Psoas muscle (tissue), 8 donors: ENCODE data around the gene STXBP1. TPM values are rescaled to one million over a fixed set of nuclear protein-coding genes. Genes with fewer than 3 reads are reported as not detected.

Experiments
- ATAC-seq, 4 donors: fragments of 200-7000 bp; cut with Tn5 transposase; one replicate each; pipeline ENCODE4 v1.9.1; 2020; ENCODE audit warnings: moderate library complexity in 3 of 4, mild to moderate bottlenecking in 2 of 4
- DNase-seq, 2 donors: peaks; one replicate each; pipeline ENCODE4 v3.0.0-alpha.2; 2020
- H3K27ac ChIP-seq: fragments of 200-600 bp; one replicate; pipeline ENCODE4 v1.8.0; 2022
- H3K27me3 ChIP-seq, 3 donors: fragments of 200-600 bp in 1 of 3; one replicate each; pipeline versions ENCODE4 v1.6.1 to v1.8.0; 2013 to 2022; ENCODE audit warnings: low read length in 2 of 3, mild to moderate bottlenecking in 2 of 3, moderate library complexity in 1 of 3; ENCODE audit not compliant: insufficient read depth in 3 of 3
- H3K36me3 ChIP-seq, 2 donors: fragments of 200-600 bp in 1 of 2; one replicate each; pipeline versions ENCODE4 v1.6.1 to v1.8.0; 2013 to 2022; ENCODE audit warnings: low read depth in 1 of 2, mild to moderate bottlenecking in 1 of 2, moderate library complexity in 1 of 2; ENCODE audit not compliant: insufficient read depth in 1 of 2
- H3K4me1 ChIP-seq: fragments of 200-600 bp; one replicate; pipeline ENCODE4 v1.8.0; 2022
- H3K4me3 ChIP-seq: fragments of 200-600 bp; one replicate; pipeline ENCODE4 v1.8.0; 2022; ENCODE audit warnings: mild to moderate bottlenecking
- H3K9me3 ChIP-seq: fragments of 200-600 bp; one replicate; pipeline ENCODE4 v1.8.0; 2022
- CTCF ChIP-seq: fragments of 200-600 bp; IDR thresholded peaks from one replicate; pipeline ENCODE4 v1.8.0; 2022; ENCODE audit warnings: antibody characterized with exemption
- WGBS, 3 donors: extraction: QIAGEN DNeasy Blood & Tissue Kit; methylation state at CpG; one replicate each; pipeline versions ENCODE4 v1.1.6 to v1.1.7; 2013; 5-methylcytosine and 5-hydroxymethylcytosine counted together
- intact Hi-C, 2 donors: fragments of 100-400 bp; cut with DNase I; formaldehyde crosslinking; loops; one replicate each; pipeline versions ENCODE4 v1.11.0 to v1.14.2; 2022
- polyA plus RNA-seq, 3 donors: library from polyadenylated mRNA; stranded (reverse); fragments of 200-250 nt; gene quantifications; one replicate each; pipeline ENCODE4 v1.2.3, GENCODE V29; 2013
- total RNA-seq, 4 donors: library from RNA; stranded (reverse); fragmentation: NEBNext Ultra II Directional in 2 of 4; extraction: Animal tissue kit (Norgen Biotek cat#: 25700) in 2 of 4; gene quantifications; one replicate each; pipeline versions ENCODE4 v1.2.1 to v1.2.4, GENCODE V29; 2021 to 2023
- donor health status: healthy with polysubstance abuse.
- donor health status: DM: no; HTN: no; CAD: no; lungs with moderate emphysema.
- donor health status: Bipolar disorder and iron deficiency.
- donor health status: healthy.
- donor health status: DM: yes; HTN: yes; CAD: no.
- donor health status: DM: no; HTN: no; CAD: no.
- donor health status: DM: no; HTN: no; CAD: no.
- donor health status: DM: yes; HTN: yes; CAD: no.

Gene STXBP1
- total and polyA plus RNA-seq, 7 donors, result 2.8 to 12.3 (median 6.7) TPM

DNA sequence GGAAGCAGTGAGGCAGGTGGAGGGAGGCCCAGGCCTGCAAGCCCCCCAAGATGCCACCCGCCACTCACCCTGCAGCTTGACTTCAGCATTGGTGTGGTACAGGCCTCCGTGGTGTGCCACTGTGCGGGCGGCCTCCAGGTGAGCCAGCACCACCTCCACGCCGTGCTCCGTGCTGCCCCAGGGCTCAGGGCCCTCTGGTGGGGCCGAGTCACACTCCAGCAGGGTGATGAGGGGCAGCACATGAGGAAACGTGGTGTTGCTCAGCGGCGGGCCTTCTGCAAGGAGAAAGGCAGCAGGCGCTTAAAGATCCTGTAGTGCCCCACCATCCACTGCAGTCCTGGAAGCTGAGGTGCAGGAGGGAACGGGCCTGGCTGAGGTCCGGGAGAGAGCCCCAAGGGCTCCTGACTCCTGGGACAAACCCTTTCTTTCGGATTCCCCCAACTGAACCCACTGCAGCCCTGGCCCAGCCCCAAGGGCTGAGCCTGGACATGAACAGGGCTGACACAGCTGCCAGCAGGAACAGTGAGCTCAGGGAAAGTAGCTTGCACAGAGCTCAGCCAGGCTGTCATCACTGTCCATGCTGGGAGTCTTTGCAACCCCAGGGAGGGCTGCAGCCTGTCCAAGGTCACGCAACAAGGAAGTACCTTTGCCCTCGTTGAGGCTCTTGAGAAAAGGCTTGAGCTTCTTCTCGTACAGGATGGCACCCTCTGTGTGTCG, 127.7 kb downstream of the STXBP1 start:
- DNase-seq, result peak; percentile 51 to 82
- 72 to 82% (median 75%) methylated on average over 19 of the region's 19 CpGs for WGBS, 3 donors
- Histone ChIP-seq H3K4me3 (no peak overlapping the region), H3K36me3 (peaks cover 0 to 19% of the 10 kb centered on the region in 2 donors), H3K4me1 (peaks cover 12% of the 10 kb centered on the region), H3K27me3 (peaks cover 0 to 1% (median 0%) of the 10 kb centered on the region in 3 donors), H3K9me3 (no peaks in the 10 kb centered on the region), H3K27ac (peak overlapping the region; percentile 77)
- intact Hi-C loops, result loop anchor here (2.0 to 5.0 kb wide), 4 partner anchors 45 to 179 kb away; partner anchors contain the start of gene ST6GALNAC4 (in 1 of the 2)
- peak in 1 of 4 donors; percentile 1 for ATAC-seq
- TF ChIP-seq CTCF, result no peak

- WGBS, 3 donors, result 63 to 67% (median 63%) methylated on average over 38 of the region's 38 CpGs
- Histone ChIP-seq H3K4me3 (peak overlapping the region; percentile 54), H3K4me1 (peaks cover 8% of the 10 kb centered on the region), H3K27me3 (peaks cover 0 to 1% (median 0%) of the 10 kb centered on the region in 3 donors), H3K36me3 (peaks cover 0 to 19% of the 10 kb centered on the region in 2 donors), H3K27ac (peak overlapping the region; percentile 77), H3K9me3 (no peaks in the 10 kb centered on the region)
- DNase-seq, result peak; percentile 62 to 88
- ATAC-seq, result peak; percentile 34 to 67 (median 47)
- no peak for TF ChIP-seq CTCF
- intact Hi-C loops, result no loop called here
Observed at GRCh38 chr9:127741831-127742434, 129.9 kb downstream of the STXBP1 start.

Other genes starting within 250 kb of the STXBP1 start
- 10 to 100 TPM; 15.8 to 18.7 (median 16.3) TPM for gene SLC2A8, start 215.1 kb upstream of the STXBP1 start, total RNA-seq
- gene SLC2A8, start 215.1 kb upstream of the STXBP1 start, polyA plus RNA-seq, result 10 to 100 TPM; 13.2 to 20.3 (median 19.0) TPM
- 10 to 100 TPM in 2 of 4 donors, 1 to 10 TPM in 2; 4.4 to 10.7 (median 9.1) TPM for gene ZNF79, start 187.9 kb upstream of the STXBP1 start, total RNA-seq
- 1 to 10 TPM; 2.7 to 6.0 (median 2.8) TPM for gene ZNF79, start 187.9 kb upstream of the STXBP1 start, polyA plus RNA-seq
- gene RPL12, start 160.9 kb upstream of the STXBP1 start, total RNA-seq, result 1,000 to 10,000 TPM in 1 of 4 donors, 100 to 1,000 TPM in 3; 748 to 1,111 (median 831) TPM
- gene RPL12, start 160.9 kb upstream of the STXBP1 start, polyA plus RNA-seq, result 1,000 to 10,000 TPM; 1,171 to 2,317 (median 1,895) TPM
- 10 to 100 TPM in 3 of 4 donors, 1 to 10 TPM in 1; 8.3 to 17.7 (median 13.8) TPM for gene LRSAM1, start 160.8 kb upstream of the STXBP1 start, total RNA-seq
- 10 to 100 TPM; 11.1 to 17.1 (median 11.6) TPM for gene LRSAM1, start 160.8 kb upstream of the STXBP1 start, polyA plus RNA-seq
- gene CFAP157, start 94.7 kb downstream of the STXBP1 start, total RNA-seq, result under 1 TPM in 1 of 4 donors, not detected in 3; 0.10 TPM
- under 1 TPM; 0.18 to 0.34 (median 0.27) TPM for gene CFAP157, start 94.7 kb downstream of the STXBP1 start, polyA plus RNA-seq
- gene PTRH1, start 103.4 kb downstream of the STXBP1 start, total RNA-seq, result 10 to 100 TPM in 3 of 4 donors, 1 to 10 TPM in 1; 7.9 to 37.7 (median 13.3) TPM
- gene PTRH1, start 103.4 kb downstream of the STXBP1 start, polyA plus RNA-seq, result 10 to 100 TPM; 21.8 to 44.6 (median 36.2) TPM
- gene TTC16, start 103.8 kb downstream of the STXBP1 start, total RNA-seq, result under 1 TPM in 1 of 4 donors, not detected in 3; 0.10 TPM
- gene TTC16, start 103.8 kb downstream of the STXBP1 start, polyA plus RNA-seq, result under 1 TPM in 2 of 3 donors, not detected in 1; 0.01 to 0.03 TPM
- gene TOR2A, start 123.0 kb downstream of the STXBP1 start, total RNA-seq, result 1 to 10 TPM; 2.8 to 6.7 (median 4.0) TPM
- 1 to 10 TPM; 4.6 to 6.9 (median 5.0) TPM for gene TOR2A, start 123.0 kb downstream of the STXBP1 start, polyA plus RNA-seq
- 10 to 100 TPM in 2 of 4 donors, 1 to 10 TPM in 2; 8.3 to 12.0 (median 10.3) TPM for gene SH2D3C, start 166.4 kb downstream of the STXBP1 start, total RNA-seq
- gene SH2D3C, start 166.4 kb downstream of the STXBP1 start, polyA plus RNA-seq, result 10 to 100 TPM in 1 of 3 donors, 1 to 10 TPM in 2; 5.3 to 10.0 (median 8.4) TPM
- 10 to 100 TPM; 26.5 to 46.1 (median 42.9) TPM for gene CDK9, start 173.8 kb downstream of the STXBP1 start, total RNA-seq
- 10 to 100 TPM; 29.7 to 39.3 (median 31.5) TPM for gene CDK9, start 173.8 kb downstream of the STXBP1 start, polyA plus RNA-seq
- gene FPGS, start 190.6 kb downstream of the STXBP1 start, total RNA-seq, result 10 to 100 TPM; 39.7 to 61.9 (median 45.8) TPM
- gene FPGS, start 190.6 kb downstream of the STXBP1 start, polyA plus RNA-seq, result 10 to 100 TPM; 21.9 to 32.3 (median 29.8) TPM
- 10 to 100 TPM; 31.7 to 80.4 (median 54.3) TPM for gene ENG, start 242.4 kb downstream of the STXBP1 start, total RNA-seq
- 10 to 100 TPM; 22.1 to 78.1 (median 28.6) TPM for gene ENG, start 242.4 kb downstream of the STXBP1 start, polyA plus RNA-seq